Endodermal cell (in vitro differentiated cells): ENCODE data around the gene VCAM1. TPM values are rescaled to one million over a fixed set of nuclear protein-coding genes. Genes with fewer than 3 reads are reported as not detected.

Source experiments
- DNase-seq: peaks from one replicate; pipeline ENCODE4 v3.0.0-alpha.2; 2017
- H3K27ac ChIP-seq: 2 replicates; pipeline ENCODE4 v1.5.1; 2013; ENCODE audit warnings: mild to moderate bottlenecking, low read depth, low read length, moderate library complexity
- H3K27me3 ChIP-seq: 2 replicates; pipeline ENCODE4 v1.6.1; 2013; ENCODE audit warnings: mild to moderate bottlenecking, low read length, moderate library complexity; ENCODE audit not compliant: insufficient read depth, control insufficient read depth, poor library complexity, severe bottlenecking
- H3K36me3 ChIP-seq: 2 replicates; pipeline ENCODE4 v1.7.0; 2013; ENCODE audit warnings: mild to moderate bottlenecking, low read length, moderate library complexity; ENCODE audit not compliant: control insufficient read depth, insufficient read depth
- H3K4me1 ChIP-seq: one replicate; pipeline ENCODE4 v1.7.0; 2013; ENCODE audit warnings: low read length; ENCODE audit not compliant: control insufficient read depth, insufficient read depth
- H3K4me3 ChIP-seq: 2 replicates; pipeline ENCODE4 v1.5.1; 2013; ENCODE audit warnings: mild to moderate bottlenecking, low read length, moderate library complexity
- H3K9ac ChIP-seq: 2 replicates; pipeline ENCODE4 v1.6.1; 2013; ENCODE audit warnings: mild to moderate bottlenecking, low read length, moderate library complexity; ENCODE audit not compliant: poor library complexity, severe bottlenecking; ENCODE audit errors: extremely low read depth
- H3K9me3 ChIP-seq: 2 replicates; pipeline ENCODE4 v1.6.1; 2013; ENCODE audit warnings: mild to moderate bottlenecking, low read length, moderate library complexity; ENCODE audit not compliant: control insufficient read depth
- H3K27ac Mint-ChIP-seq: 2 replicates; pipeline ENCODE4 v1.8.0; 2020; ENCODE audit warnings: mixed read lengths
- H3K27me3 Mint-ChIP-seq: 2 replicates; pipeline ENCODE4 v1.8.0; 2021; ENCODE audit warnings: mild to moderate bottlenecking, mixed read lengths; ENCODE audit not compliant: insufficient read depth
- H3K36me3 Mint-ChIP-seq: 2 replicates; pipeline ENCODE4 v1.8.0; 2020; ENCODE audit warnings: low read depth, mixed read lengths
- H3K4me1 Mint-ChIP-seq: 2 replicates; pipeline ENCODE4 v1.8.0; 2020; ENCODE audit warnings: mixed read lengths
- H3K4me3 Mint-ChIP-seq: 2 replicates; pipeline ENCODE4 v1.8.0; 2020; ENCODE audit warnings: mild to moderate bottlenecking, moderate library complexity, mixed read lengths
- H3K9me3 Mint-ChIP-seq: 2 replicates; pipeline ENCODE4 v1.8.0; 2020; ENCODE audit warnings: mild to moderate bottlenecking, mixed read lengths
- CTCF ChIP-seq: fragments of 200-600 bp; sonication (generic); conservative IDR thresholded peaks from 2 replicates; pipeline ENCODE4 v1.5.0; 2021; ENCODE audit warnings: antibody characterized with exemption, mild to moderate bottlenecking
- WGBS, 2 experiments: methylation state at CpG; one replicate each; pipeline versions ENCODE4 v1.1.5 to v1.1.7; 2013; ENCODE audit warnings: missing lambda C conversion rate in 2 of 2, mixed read lengths in 1 of 2; ENCODE audit not compliant: insufficient coverage in 1 of 2, insufficient read length in 1 of 2; 5-methylcytosine and 5-hydroxymethylcytosine counted together
- total RNA-seq, 2 donors: library from RNA; stranded (reverse); fragmentation: NEBNext Ultra II Directional in 1 of 2; extraction: Animal tissue kit (Norgen Biotek cat#: 25700) in 1 of 2; gene quantifications; 2 replicates in 1 of 2; 3 replicates in 1 of 2; pipeline ENCODE4 v1.2.1, GENCODE V29; 2021

VCAM1 gene
- total RNA-seq, 2 donors from 2014 or later, result 1.4 to 1.7 TPM

DNA sequence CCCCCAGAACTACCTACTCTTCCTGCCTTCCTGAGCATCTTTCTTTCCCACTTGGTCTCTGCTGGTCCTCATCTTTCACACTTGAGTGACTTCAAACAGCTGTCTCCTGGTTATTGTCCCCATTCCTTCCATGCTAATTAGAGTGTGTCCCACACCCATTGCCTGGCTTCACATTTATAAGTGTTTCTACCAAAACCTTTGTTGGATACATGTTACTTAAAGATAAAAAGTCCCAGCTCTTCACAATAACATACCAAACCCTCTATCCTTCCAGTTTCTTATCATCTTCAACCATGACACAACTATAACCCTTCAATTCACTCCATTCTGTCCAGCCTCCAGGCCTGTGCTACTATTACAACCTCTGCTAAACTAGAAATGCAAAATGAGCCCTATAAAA, 41.0 kb downstream of the VCAM1 start:
- Histone ChIP-seq H3K4me3 (no peak overlapping the region), H3K27me3 (no peaks in the 10 kb centered on the region), H3K9me3 (no peaks in the 10 kb centered on the region), H3K36me3 (no peaks in the 10 kb centered on the region), H3K27ac (no peak overlapping the region), H3K9ac (no peak overlapping the region), H3K4me1 (no peaks in the 10 kb centered on the region)
- Mint-ChIP-seq H3K4me1 (no peaks in the 10 kb centered on the region), H3K36me3 (no peaks in the 10 kb centered on the region), H3K4me3 (no peak overlapping the region), H3K9me3 (no peaks in the 10 kb centered on the region), H3K27ac (no peak overlapping the region), H3K27me3 (no peaks in the 10 kb centered on the region)
- TF ChIP-seq CTCF, result no peak
- DNase-seq, result no peak

DNA sequence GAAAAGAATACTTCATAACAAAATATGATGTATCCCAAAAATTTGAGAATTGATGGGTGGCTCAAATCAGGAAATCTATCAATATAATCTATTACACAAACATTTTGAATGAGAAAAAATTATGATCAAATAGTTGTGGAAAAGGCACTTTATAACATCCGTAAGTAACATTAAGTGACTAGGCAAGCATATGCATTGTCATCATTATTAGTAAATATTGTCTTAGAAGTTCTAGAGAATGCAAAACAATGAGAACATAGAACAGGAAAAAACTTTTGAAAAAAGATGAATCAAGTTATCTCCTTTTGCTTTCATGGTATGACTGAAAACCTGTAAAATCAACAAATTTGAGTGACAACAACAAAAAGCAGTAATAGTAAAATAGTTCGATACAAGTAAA, 42.9 kb downstream of the VCAM1 start:
- H3K4me3 ChIP-seq, result no peak overlapping the region
- no peaks in the 10 kb centered on the region for H3K9me3 Mint-ChIP-seq
- no peak overlapping the region for H3K27ac ChIP-seq
- TF ChIP-seq CTCF, result no peak
- no peaks in the 10 kb centered on the region for H3K4me1 ChIP-seq
- no peaks in the 10 kb centered on the region for H3K4me1 Mint-ChIP-seq
- no peaks in the 10 kb centered on the region for H3K9me3 ChIP-seq
- peaks cover 1% of the 10 kb centered on the region for H3K27me3 Mint-ChIP-seq
- no peak overlapping the region for H3K27ac Mint-ChIP-seq
- no peaks in the 10 kb centered on the region for H3K27me3 ChIP-seq
- WGBS, 2 experiments, result 80% methylated on average over 2 of the region's 2 CpGs; no CpG with 5 or more reads in 1 of the 2 experiments
- no peaks in the 10 kb centered on the region for H3K36me3 Mint-ChIP-seq
- DNase-seq, result no peak
- H3K9ac ChIP-seq, result no peak overlapping the region
- H3K4me3 Mint-ChIP-seq, result no peak overlapping the region
- no peaks in the 10 kb centered on the region for H3K36me3 ChIP-seq

GRCh38 chr1:100767176-100767890, 47.8 kb downstream of the VCAM1 start:
- H3K9ac ChIP-seq, result no peak overlapping the region
- no peak for TF ChIP-seq CTCF
- no peaks in the 10 kb centered on the region for H3K36me3 ChIP-seq
- H3K36me3 Mint-ChIP-seq, result no peaks in the 10 kb centered on the region
- H3K27me3 Mint-ChIP-seq, result peaks cover 1% of the 10 kb centered on the region
- no peak for DNase-seq
- no peak overlapping the region for H3K27ac ChIP-seq
- H3K4me1 Mint-ChIP-seq, result no peaks in the 10 kb centered on the region
- no peaks in the 10 kb centered on the region for H3K4me1 ChIP-seq
- H3K4me3 Mint-ChIP-seq, result no peak overlapping the region
- no peaks in the 10 kb centered on the region for H3K9me3 Mint-ChIP-seq
- no peaks in the 10 kb centered on the region for H3K9me3 ChIP-seq
- H3K27ac Mint-ChIP-seq, result no peak overlapping the region
- H3K4me3 ChIP-seq, result no peak overlapping the region
- H3K27me3 ChIP-seq, result no peaks in the 10 kb centered on the region
